ENCODE measurements around the gene FIG4. TPM values are rescaled to one million over a fixed set of nuclear protein-coding genes. Genes with fewer than 3 reads are reported as not detected.
A peak's percentile ranks its signal among the peaks of the same experiment; 100 is the strongest.

FIG4 gene
- polyA plus RNA-seq, 1 donor (not counting 4 experiments of a cell fraction or from before 2014, with no cell fraction given) = 12.8 TPM

GRCh38 chr6:109865968-109866367 is 174.9 kb downstream of the FIG4 start:
- Histone ChIP-seq H3K79me2 (ENCODE audit: control insufficient read depth, insufficient read depth, low read length) (no peaks in the 10 kb centered on the region), H4K20me1 (ENCODE audit: control insufficient read depth, extremely low read depth, insufficient read depth, low read length) (no peaks in the 10 kb centered on the region), H3K9ac (ENCODE audit: control insufficient read depth, extremely low read depth, insufficient read depth, low read length) (no peak overlapping the region), H3K36me3 (ENCODE audit: control insufficient read depth in 2 of 2, extremely low read depth in 1 of 2, insufficient read depth in 2 of 2, low read length in 2 of 2) (no peaks in the 10 kb centered on the region), H3K9me1 (ENCODE audit: control insufficient read depth, extremely low read depth, insufficient read depth, low read length) (no peaks in the 10 kb centered on the region), H3K27me3 (ENCODE audit: control insufficient read depth, extremely low read depth, insufficient read depth, low read length) (no peaks in the 10 kb centered on the region), H3K4me3 (ENCODE audit: control insufficient read depth in 2 of 3, extremely low read depth in 1 of 3, insufficient read depth in 2 of 3, low read depth in 1 of 3, low read length in 3 of 3) (no peak overlapping the region), H3K4me2 (ENCODE audit: control insufficient read depth, extremely low read depth, insufficient read depth, low read depth, low read length) (no peak overlapping the region), H3K27ac (ENCODE audit: control insufficient read depth, insufficient read depth, low read length) (no peak overlapping the region), H2AFZ (ENCODE audit: control insufficient read depth, low read length) (no peak overlapping the region), H3K4me1 (ENCODE audit: control insufficient read depth, extremely low read depth, insufficient read depth, low read length) (no peaks in the 10 kb centered on the region), H3K9me3 (ENCODE audit: control insufficient read depth, low read depth, low read length) (no peaks in the 10 kb centered on the region)
- FAIRE-seq (no peak), DNase-seq (ENCODE audit: low read depth, low spot score) (no peak)
- TF ChIP-seq CTCF (optimal IDR thresholded peaks at IDR 0.05 in 1 of 3, IDR thresholded peaks at IDR 0.05 in 1 of 3, conservative IDR thresholded peaks at IDR 0.05 in 1 of 3; ENCODE audit: extremely low read depth in 1 of 3, insufficient read depth in 2 of 3, low read length in 3 of 3) (no peak), EZH2 (IDR thresholded peaks at IDR 0.05; ENCODE audit: low read length) (no peak)
- dilution Hi-C loops (cut with MboI; ENCODE audit: extremely low pct_ligation_motif_present, low sequenced_read_pairs) = no loop called here

GRCh38 chr6:109867009-109867969 is 176.2 kb downstream of the FIG4 start:
- H3K36me3 ChIP-seq (ENCODE audit: control insufficient read depth in 2 of 2, extremely low read depth in 1 of 2, insufficient read depth in 2 of 2, low read length in 2 of 2) = no peaks in the 10 kb centered on the region
- no peaks in the 10 kb centered on the region for H3K79me2 ChIP-seq (ENCODE audit: control insufficient read depth, insufficient read depth, low read length)
- DNase-seq (ENCODE audit: low read depth, low spot score) = no peak
- no peaks in the 10 kb centered on the region for H3K9me1 ChIP-seq (ENCODE audit: control insufficient read depth, extremely low read depth, insufficient read depth, low read length)
- H3K27me3 ChIP-seq (ENCODE audit: control insufficient read depth, extremely low read depth, insufficient read depth, low read length) = no peaks in the 10 kb centered on the region
- no peaks in the 10 kb centered on the region for H4K20me1 ChIP-seq (ENCODE audit: control insufficient read depth, extremely low read depth, insufficient read depth, low read length)
- no peak overlapping the region for H3K4me3 ChIP-seq (ENCODE audit: control insufficient read depth in 2 of 3, extremely low read depth in 1 of 3, insufficient read depth in 2 of 3, low read depth in 1 of 3, low read length in 3 of 3)
- no peak overlapping the region for H3K4me2 ChIP-seq (ENCODE audit: control insufficient read depth, extremely low read depth, insufficient read depth, low read depth, low read length)
- no peak for FAIRE-seq
- H3K27ac ChIP-seq (ENCODE audit: control insufficient read depth, insufficient read depth, low read length) = no peak overlapping the region
- H3K9ac ChIP-seq (ENCODE audit: control insufficient read depth, extremely low read depth, insufficient read depth, low read length) = no peak overlapping the region
- no peaks in the 10 kb centered on the region for H3K9me3 ChIP-seq (ENCODE audit: control insufficient read depth, low read depth, low read length)
- dilution Hi-C loops (cut with MboI; ENCODE audit: extremely low pct_ligation_motif_present, low sequenced_read_pairs) = no loop called here
- no peaks in the 10 kb centered on the region for H3K4me1 ChIP-seq (ENCODE audit: control insufficient read depth, extremely low read depth, insufficient read depth, low read length)
- peak overlapping the region; percentile 2 for H2AFZ ChIP-seq (ENCODE audit: control insufficient read depth, low read length)
- no peak for TF ChIP-seq CTCF (optimal IDR thresholded peaks at IDR 0.05 in 1 of 3, IDR thresholded peaks at IDR 0.05 in 1 of 3, conservative IDR thresholded peaks at IDR 0.05 in 1 of 3; ENCODE audit: extremely low read depth in 1 of 3, insufficient read depth in 2 of 3, low read length in 3 of 3)
- TF ChIP-seq EZH2 (IDR thresholded peaks at IDR 0.05; ENCODE audit: low read length) = no peak
